ENCODE results near the gene CST8. TPM values are rescaled to one million over a fixed set of nuclear protein-coding genes. Genes with fewer than 3 reads are reported as not detected.

The CST8 gene
- total and polyA plus RNA-seq, 2 experiments from 2014 or later, result not detected

DNA sequence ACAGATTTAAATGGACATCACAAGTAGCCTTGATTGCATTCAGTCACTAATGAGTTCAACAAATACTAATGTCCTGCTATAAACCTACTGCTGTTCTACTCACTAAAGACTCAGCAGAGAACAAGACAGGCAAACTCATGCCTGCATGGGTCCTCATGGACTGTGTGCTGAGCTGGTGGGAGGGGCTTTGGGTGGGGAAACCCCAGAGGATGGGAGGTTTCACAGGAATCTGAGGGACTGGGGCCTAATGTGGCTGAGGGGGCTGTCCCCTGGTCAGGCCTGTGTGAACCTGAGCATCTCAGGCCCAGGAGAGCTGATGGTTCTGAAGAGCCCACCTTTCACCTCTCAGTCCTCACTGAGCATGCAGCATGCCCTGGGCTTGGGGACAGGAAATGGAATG is 1.4 kb downstream of the CST8 start (continued):
- TF ChIP-seq, protein P1, sequence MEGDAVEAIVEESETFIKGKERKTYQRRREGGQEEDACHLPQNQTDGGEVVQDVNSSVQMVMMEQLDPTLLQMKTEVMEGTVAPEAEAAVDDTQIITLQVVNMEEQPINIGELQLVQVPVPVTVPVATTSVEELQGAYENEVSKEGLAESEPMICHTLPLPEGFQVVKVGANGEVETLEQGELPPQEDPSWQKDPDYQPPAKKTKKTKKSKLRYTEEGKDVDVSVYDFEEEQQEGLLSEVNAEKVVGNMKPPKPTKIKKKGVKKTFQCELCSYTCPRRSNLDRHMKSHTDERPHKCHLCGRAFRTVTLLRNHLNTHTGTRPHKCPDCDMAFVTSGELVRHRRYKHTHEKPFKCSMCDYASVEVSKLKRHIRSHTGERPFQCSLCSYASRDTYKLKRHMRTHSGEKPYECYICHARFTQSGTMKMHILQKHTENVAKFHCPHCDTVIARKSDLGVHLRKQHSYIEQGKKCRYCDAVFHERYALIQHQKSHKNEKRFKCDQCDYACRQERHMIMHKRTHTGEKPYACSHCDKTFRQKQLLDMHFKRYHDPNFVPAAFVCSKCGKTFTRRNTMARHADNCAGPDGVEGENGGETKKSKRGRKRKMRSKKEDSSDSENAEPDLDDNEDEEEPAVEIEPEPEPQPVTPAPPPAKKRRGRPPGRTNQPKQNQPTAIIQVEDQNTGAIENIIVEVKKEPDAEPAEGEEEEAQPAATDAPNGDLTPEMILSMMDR (conservative IDR thresholded peaks at IDR 0.05; ENCODE audit: low read depth in 2 of 2), result no peak
- no peak for TF ChIP-seq EZH2 (IDR thresholded peaks at IDR 0.05; ENCODE audit: low read depth, unreplicated experiment)

DNA sequence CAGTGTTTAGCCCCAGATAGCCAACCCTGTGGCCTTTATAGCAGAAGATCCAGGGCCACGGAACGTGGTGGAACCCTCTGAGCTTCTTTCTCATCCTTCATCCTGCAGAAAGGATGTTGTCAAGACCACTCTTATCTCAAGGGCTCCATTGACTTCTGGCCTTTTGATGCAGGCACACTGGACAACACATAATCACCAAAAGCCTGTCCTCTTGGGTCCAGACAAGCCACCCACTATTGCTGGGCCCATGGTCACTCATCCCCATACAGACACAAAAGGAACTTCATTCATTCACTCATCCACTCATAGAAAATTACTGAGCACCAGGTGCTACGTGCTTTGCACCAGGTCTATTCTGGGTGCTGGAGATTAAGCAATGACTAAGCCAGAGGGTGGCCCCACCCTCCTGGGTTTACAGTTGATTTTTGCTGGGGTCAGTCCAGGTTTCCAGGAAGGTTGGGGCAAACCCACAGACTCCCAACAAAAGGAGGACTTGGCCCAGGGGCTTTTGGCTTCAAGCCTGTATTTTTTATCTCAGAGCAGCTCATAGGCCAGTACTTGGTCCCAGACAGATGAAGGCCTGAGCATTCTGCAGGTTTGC is 2.4 kb downstream of the CST8 start:
- no peak overlapping the region for H3K4me2 ChIP-seq
- H2AFZ ChIP-seq, result no peak overlapping the region
- H4K20me1 ChIP-seq (replicated peaks; ENCODE audit: insufficient read depth), result no peaks in the 10 kb centered on the region
- DNase-seq (ENCODE audit: low spot score), result no peak
- H3F3A ChIP-seq (replicated peaks; ENCODE audit: low read depth), result no peaks in the 10 kb centered on the region
- no peak for ATAC-seq
- no peaks in the 10 kb centered on the region; the same call in none of the 2 replicates for H3K36me3 ChIP-seq (ENCODE audit: insufficient read depth)
- no peak overlapping the region for H3K27ac ChIP-seq (ENCODE audit: low read depth)
- Mint-ChIP-seq H3K4me3 (no peak overlapping the region), H3K4me1 (no peaks in the 10 kb centered on the region; the same call in 2 of the 3 replicates), H3K27me3 (ENCODE audit: insufficient read depth, low read depth, poor library complexity) (no peaks in the 10 kb centered on the region), H3K27ac (no peak overlapping the region), H3K9me3 (peaks cover 26% of the 10 kb centered on the region), H3K36me3 (ENCODE audit: low read depth) (peaks cover 20% of the 10 kb centered on the region)
- H3K4me3 ChIP-seq, result no peak overlapping the region
- H3K79me2 ChIP-seq (replicated peaks; ENCODE audit: insufficient read depth), result no peaks in the 10 kb centered on the region
- H3K4me1 ChIP-seq (ENCODE audit: insufficient read depth), result no peaks in the 10 kb centered on the region
- H3K27me3 ChIP-seq (ENCODE audit: insufficient read depth), result no peaks in the 10 kb centered on the region
- H3K9me2 ChIP-seq (ENCODE audit: insufficient read depth), result peaks cover 18% of the 10 kb centered on the region; the same call in 1 of the 2 replicates
- TF ChIP-seq, protein P2, sequence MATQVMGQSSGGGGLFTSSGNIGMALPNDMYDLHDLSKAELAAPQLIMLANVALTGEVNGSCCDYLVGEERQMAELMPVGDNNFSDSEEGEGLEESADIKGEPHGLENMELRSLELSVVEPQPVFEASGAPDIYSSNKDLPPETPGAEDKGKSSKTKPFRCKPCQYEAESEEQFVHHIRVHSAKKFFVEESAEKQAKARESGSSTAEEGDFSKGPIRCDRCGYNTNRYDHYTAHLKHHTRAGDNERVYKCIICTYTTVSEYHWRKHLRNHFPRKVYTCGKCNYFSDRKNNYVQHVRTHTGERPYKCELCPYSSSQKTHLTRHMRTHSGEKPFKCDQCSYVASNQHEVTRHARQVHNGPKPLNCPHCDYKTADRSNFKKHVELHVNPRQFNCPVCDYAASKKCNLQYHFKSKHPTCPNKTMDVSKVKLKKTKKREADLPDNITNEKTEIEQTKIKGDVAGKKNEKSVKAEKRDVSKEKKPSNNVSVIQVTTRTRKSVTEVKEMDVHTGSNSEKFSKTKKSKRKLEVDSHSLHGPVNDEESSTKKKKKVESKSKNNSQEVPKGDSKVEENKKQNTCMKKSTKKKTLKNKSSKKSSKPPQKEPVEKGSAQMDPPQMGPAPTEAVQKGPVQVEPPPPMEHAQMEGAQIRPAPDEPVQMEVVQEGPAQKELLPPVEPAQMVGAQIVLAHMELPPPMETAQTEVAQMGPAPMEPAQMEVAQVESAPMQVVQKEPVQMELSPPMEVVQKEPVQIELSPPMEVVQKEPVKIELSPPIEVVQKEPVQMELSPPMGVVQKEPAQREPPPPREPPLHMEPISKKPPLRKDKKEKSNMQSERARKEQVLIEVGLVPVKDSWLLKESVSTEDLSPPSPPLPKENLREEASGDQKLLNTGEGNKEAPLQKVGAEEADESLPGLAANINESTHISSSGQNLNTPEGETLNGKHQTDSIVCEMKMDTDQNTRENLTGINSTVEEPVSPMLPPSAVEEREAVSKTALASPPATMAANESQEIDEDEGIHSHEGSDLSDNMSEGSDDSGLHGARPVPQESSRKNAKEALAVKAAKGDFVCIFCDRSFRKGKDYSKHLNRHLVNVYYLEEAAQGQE (IDR thresholded peaks at IDR 0.05; ENCODE audit: unreplicated experiment), result no peak
- TF ChIP-seq STAT1 (IDR thresholded peaks at IDR 0.05; ENCODE audit: unreplicated experiment) (no peak), EZH2 (IDR thresholded peaks at IDR 0.05; ENCODE audit: low read depth, unreplicated experiment) (no peak), EZH2phosphoT487 (IDR thresholded peaks at IDR 0.05; ENCODE audit: unreplicated experiment) (no peak), ZNF114 (CRISPR knock-in tag; IDR thresholded peaks at IDR 0.05) (no peak), CREB1 (CRISPR knock-in tag; IDR thresholded peaks at IDR 0.05; ENCODE audit: low read depth) (no peak), ZNF331 (CRISPR knock-in tag; IDR thresholded peaks at IDR 0.05; ENCODE audit: low read depth) (no peak)
- TF ChIP-seq, protein P1 (conservative IDR thresholded peaks at IDR 0.05; ENCODE audit: low read depth in 2 of 2), result no peak
- TF ChIP-seq, protein P3, sequence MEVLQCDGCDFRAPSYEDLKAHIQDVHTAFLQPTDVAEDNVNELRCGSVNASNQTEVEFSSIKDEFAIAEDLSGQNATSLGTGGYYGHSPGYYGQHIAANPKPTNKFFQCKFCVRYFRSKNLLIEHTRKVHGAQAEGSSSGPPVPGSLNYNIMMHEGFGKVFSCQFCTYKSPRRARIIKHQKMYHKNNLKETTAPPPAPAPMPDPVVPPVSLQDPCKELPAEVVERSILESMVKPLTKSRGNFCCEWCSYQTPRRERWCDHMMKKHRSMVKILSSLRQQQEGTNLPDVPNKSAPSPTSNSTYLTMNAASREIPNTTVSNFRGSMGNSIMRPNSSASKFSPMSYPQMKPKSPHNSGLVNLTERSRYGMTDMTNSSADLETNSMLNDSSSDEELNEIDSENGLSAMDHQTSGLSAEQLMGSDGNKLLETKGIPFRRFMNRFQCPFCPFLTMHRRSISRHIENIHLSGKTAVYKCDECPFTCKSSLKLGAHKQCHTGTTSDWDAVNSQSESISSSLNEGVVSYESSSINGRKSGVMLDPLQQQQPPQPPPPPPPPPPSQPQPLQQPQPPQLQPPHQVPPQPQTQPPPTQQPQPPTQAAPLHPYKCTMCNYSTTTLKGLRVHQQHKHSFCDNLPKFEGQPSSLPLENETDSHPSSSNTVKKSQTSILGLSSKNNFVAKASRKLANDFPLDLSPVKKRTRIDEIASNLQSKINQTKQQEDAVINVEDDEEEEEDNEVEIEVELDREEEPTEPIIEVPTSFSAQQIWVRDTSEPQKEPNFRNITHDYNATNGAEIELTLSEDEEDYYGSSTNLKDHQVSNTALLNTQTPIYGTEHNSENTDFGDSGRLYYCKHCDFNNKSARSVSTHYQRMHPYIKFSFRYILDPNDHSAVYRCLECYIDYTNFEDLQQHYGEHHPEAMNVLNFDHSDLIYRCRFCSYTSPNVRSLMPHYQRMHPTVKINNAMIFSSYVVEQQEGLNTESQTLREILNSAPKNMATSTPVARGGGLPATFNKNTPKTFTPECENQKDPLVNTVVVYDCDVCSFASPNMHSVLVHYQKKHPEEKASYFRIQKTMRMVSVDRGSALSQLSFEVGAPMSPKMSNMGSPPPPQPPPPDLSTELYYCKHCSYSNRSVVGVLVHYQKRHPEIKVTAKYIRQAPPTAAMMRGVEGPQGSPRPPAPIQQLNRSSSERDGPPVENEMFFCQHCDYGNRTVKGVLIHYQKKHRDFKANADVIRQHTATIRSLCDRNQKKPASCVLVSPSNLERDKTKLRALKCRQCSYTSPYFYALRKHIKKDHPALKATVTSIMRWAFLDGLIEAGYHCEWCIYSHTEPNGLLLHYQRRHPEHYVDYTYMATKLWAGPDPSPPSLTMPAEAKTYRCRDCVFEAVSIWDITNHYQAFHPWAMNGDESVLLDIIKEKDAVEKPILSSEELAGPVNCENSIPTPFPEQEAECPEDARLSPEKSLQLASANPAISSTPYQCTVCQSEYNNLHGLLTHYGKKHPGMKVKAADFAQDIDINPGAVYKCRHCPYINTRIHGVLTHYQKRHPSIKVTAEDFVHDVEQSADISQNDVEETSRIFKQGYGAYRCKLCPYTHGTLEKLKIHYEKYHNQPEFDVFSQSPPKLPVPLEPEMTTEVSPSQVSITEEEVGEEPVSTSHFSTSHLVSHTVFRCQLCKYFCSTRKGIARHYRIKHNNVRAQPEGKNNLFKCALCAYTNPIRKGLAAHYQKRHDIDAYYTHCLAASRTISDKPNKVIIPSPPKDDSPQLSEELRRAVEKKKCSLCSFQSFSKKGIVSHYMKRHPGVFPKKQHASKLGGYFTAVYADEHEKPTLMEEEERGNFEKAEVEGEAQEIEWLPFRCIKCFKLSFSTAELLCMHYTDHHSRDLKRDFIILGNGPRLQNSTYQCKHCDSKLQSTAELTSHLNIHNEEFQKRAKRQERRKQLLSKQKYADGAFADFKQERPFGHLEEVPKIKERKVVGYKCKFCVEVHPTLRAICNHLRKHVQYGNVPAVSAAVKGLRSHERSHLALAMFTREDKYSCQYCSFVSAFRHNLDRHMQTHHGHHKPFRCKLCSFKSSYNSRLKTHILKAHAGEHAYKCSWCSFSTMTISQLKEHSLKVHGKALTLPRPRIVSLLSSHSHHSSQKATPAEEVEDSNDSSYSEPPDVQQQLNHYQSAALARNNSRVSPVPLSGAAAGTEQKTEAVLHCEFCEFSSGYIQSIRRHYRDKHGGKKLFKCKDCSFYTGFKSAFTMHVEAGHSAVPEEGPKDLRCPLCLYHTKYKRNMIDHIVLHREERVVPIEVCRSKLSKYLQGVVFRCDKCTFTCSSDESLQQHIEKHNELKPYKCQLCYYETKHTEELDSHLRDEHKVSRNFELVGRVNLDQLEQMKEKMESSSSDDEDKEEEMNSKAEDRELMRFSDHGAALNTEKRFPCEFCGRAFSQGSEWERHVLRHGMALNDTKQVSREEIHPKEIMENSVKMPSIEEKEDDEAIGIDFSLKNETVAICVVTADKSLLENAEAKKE (CRISPR knock-in tag; IDR thresholded peaks at IDR 0.05), result no peak

All from GM23338 (cell line).